ENCODE results near the gene PCDHA1. TPM values are rescaled to one million over a fixed set of nuclear protein-coding genes. Genes with fewer than 3 reads are reported as not detected.

Gene PCDHA1
- total RNA-seq, 4 donors from 2014 or later, result not detected

DNA sequence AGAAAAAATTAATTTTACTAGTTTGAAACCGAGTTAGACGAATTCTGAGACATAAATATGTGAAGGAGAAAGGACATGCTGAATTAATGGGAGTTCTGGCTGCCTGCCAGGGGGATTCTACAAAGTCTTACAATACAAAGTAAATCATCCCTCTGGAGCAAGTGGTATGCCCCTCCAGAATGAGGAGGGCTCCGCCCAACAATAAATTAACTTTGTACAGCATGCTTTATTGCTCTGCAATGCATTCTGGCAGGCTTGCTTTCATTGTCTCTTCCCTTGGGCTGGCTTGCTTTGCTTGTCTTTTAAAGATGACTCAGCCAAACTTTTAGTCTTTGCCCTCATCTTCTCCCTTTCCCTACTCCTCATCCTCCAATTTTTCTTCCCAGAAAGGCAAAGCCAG is 253.6 kb downstream of the PCDHA1 start:
- Histone ChIP-seq H3K4me1 (peaks cover 14 to 22% (median 20%) of the 10 kb centered on the region in 4 donors), H3K4me3 (peak overlapping the region in 1 of 4 donors; percentile 53), H3K9me3 (no peaks in the 10 kb centered on the region), H3K27ac (replicated peaks in 1 of 4) (peak overlapping the region; percentile 69 to 77 (median 76)), H3K36me3 (no peaks in the 10 kb centered on the region), H3K27me3 (peaks cover 0 to 8% (median 0%) of the 10 kb centered on the region in 4 donors)
- intact Hi-C loops (cut with DNase I), result no loop called here
- WGBS, result 36% methylated on average over 3 of the region's 3 CpGs
- no peak for DNase-seq (ENCODE audit: extremely low spot score)
- no peak for TF ChIP-seq POLR2AphosphoS5 (IDR thresholded peaks at IDR 0.05)
- TF ChIP-seq CTCF (IDR thresholded peaks at IDR 0.05), result no peak
- TF ChIP-seq POLR2A (IDR thresholded peaks at IDR 0.05; ENCODE audit: low read depth), result no peak
- TF ChIP-seq EP300 (IDR thresholded peaks at IDR 0.05), result no peak

GRCh38 chr5:141040093-141040770 is 254.3 kb downstream of the PCDHA1 start:
- TF ChIP-seq POLR2A (IDR thresholded peaks at IDR 0.05; ENCODE audit: low read depth) (no peak), POLR2AphosphoS5 (IDR thresholded peaks at IDR 0.05) (no peak), CTCF (IDR thresholded peaks at IDR 0.05) (peak; percentile 54 to 60 (median 56)), EP300 (IDR thresholded peaks at IDR 0.05) (no peak)
- intact Hi-C loops (cut with DNase I), result loop anchor here (1.0 kb wide), 2 partner anchors 74 to 114 kb away; partner anchors contain the start of genes PCDHAC1 and PCDHAC2
- no peak for DNase-seq (ENCODE audit: extremely low spot score)
- Histone ChIP-seq H3K9me3 (no peaks in the 10 kb centered on the region), H3K4me1 (peaks cover 14 to 22% (median 20%) of the 10 kb centered on the region in 4 donors), H3K27me3 (peaks cover 0 to 11% (median 0%) of the 10 kb centered on the region in 4 donors), H3K27ac (replicated peaks in 1 of 4) (peak overlapping the region; percentile 69 to 77 (median 76)), H3K4me3 (peak overlapping the region; percentile 46 to 64 (median 54)), H3K36me3 (no peaks in the 10 kb centered on the region)
- WGBS, result 10% methylated on average over 24 of the region's 24 CpGs

- H3K36me3 ChIP-seq, result no peaks in the 10 kb centered on the region
- peak; percentile 94 for DNase-seq (ENCODE audit: extremely low spot score)
- peaks cover 0 to 17% (median 0%) of the 10 kb centered on the region in 4 donors for H3K27me3 ChIP-seq
- peak overlapping the region; percentile 69 to 77 (median 76) for H3K27ac ChIP-seq (replicated peaks in 1 of 4)
- intact Hi-C loops (cut with DNase I), result loop anchor here (1.0 kb wide), 3 partner anchors 75 to 159 kb away; partner anchors contain the start of genes PCDHA13, PCDHAC1 and PCDHAC2
- H3K9me3 ChIP-seq, result no peaks in the 10 kb centered on the region
- peak overlapping the region; percentile 46 to 64 (median 54) for H3K4me3 ChIP-seq
- peaks cover 14 to 22% (median 20%) of the 10 kb centered on the region in 4 donors for H3K4me1 ChIP-seq
- TF ChIP-seq POLR2A (IDR thresholded peaks at IDR 0.05; ENCODE audit: low read depth) (no peak), EP300 (IDR thresholded peaks at IDR 0.05) (no peak), CTCF (IDR thresholded peaks at IDR 0.05) (peak; percentile 78 to 89 (median 86)), POLR2AphosphoS5 (IDR thresholded peaks at IDR 0.05) (peak; percentile 78 to 95)
- WGBS, result 7% methylated on average over 25 of the region's 25 CpGs
These were observed 255.0 kb downstream of the PCDHA1 start for GRCh38 chr5:141040771-141041426.

GRCh38 chr5:141041427-141041785 is 255.5 kb downstream of the PCDHA1 start:
- Histone ChIP-seq H3K4me3 (no peak overlapping the region), H3K27ac (replicated peaks in 1 of 4) (no peak overlapping the region), H3K36me3 (no peaks in the 10 kb centered on the region), H3K4me1 (peaks cover 14 to 22% (median 20%) of the 10 kb centered on the region in 4 donors), H3K9me3 (no peaks in the 10 kb centered on the region), H3K27me3 (peaks cover 0 to 17% (median 0%) of the 10 kb centered on the region in 4 donors)
- DNase-seq (ENCODE audit: extremely low spot score), result no peak
- intact Hi-C loops (cut with DNase I), result loop anchor here (1.0 kb wide), 1 partner anchor 159 kb away; the partner anchor contains the start of gene PCDHA13
- TF ChIP-seq POLR2A (IDR thresholded peaks at IDR 0.05; ENCODE audit: low read depth) (no peak), CTCF (IDR thresholded peaks at IDR 0.05) (no peak), POLR2AphosphoS5 (IDR thresholded peaks at IDR 0.05) (no peak)
- 17% methylated on average over 4 of the region's 4 CpGs for WGBS
